A549 (cell line): ENCODE measurements around the gene LGI1. TPM values are rescaled to one million over a fixed set of nuclear protein-coding genes. Genes with fewer than 3 reads are reported as not detected.

ENCODE experiments used
- ATAC-seq, 2 experiments: fragments of 200-7000 bp in 1 of 2; fragments of >200 bp in 1 of 2; cut with Nextera tagmentation in 1 of 2; cut with Tn5 transposase in 1 of 2; 3 replicates each; pipeline versions ENCODE4 v1.8.0 to v1.9.1; 2018 to 2020; ENCODE audit warnings: mild to moderate bottlenecking in 1 of 2, moderate library complexity in 1 of 2
- CTCF ChIA-PET: fragments of 300-600 bp; sonication (Branson Sonifier 250); formaldehyde crosslinking; extraction: SDS; loops from one replicate; lab custom pipeline; 2021; ENCODE audit warnings: antibody characterized with exemption, inconsistent platforms; lab: Yijun Ruan, JAX
- POLR2A ChIA-PET: fragments of 350-600 bp; formaldehyde crosslinking; extraction: SDS; loops from one replicate; lab custom pipeline; 2021; ENCODE audit warnings: antibody characterized with exemption, inconsistent platforms; lab: Yijun Ruan, JAX
- DNase-seq, 2 experiments: peaks; one replicate each; pipeline versions ENCODE4 v3.0.0 to v3.0.0-alpha.2; 2011 to 2016; ENCODE audit warnings: low read depth in 1 of 2, low spot score in 1 of 2
- FAIRE-seq: peaks from 2 replicates; lab custom pipeline; 2011; peaks lifted over from hg19 to GRCh38; lab: Jason Lieb, UNC
- H3K27ac ChIP-seq, 2 experiments: fragments of >200 bp; sonication (Bioruptor Twin); formaldehyde crosslinking; 3 replicates each; pipeline ENCODE4 v1.5.1; 2016 to 2017
- H3K4me1 ChIP-seq: fragments of >200 bp; sonication (Bioruptor Twin); formaldehyde crosslinking; 3 replicates; pipeline ENCODE4 v1.6.1; 2016
- H3K4me2 ChIP-seq: fragments of >200 bp; sonication (Bioruptor Twin); formaldehyde crosslinking; 3 replicates; pipeline ENCODE4 v1.6.1; 2016
- H3K4me3 ChIP-seq: fragments of >200 bp; sonication (Bioruptor Twin); formaldehyde crosslinking; 3 replicates; pipeline ENCODE4 v1.5.1; 2016
- H3K9me3 ChIP-seq: fragments of >200 bp; sonication (Bioruptor Twin); formaldehyde crosslinking; 3 replicates; pipeline ENCODE4 v1.6.1; 2016
- BHLHE40 ChIP-seq: IDR thresholded peaks from 2 replicates; pipeline ENCODE4 v1.6.1; 2012; ENCODE audit warnings: low read depth, low read length, inconsistent platforms
- CEBPB ChIP-seq, 2 experiments: fragments of >200 bp in 1 of 2; sonication (Bioruptor Twin) in 1 of 2; formaldehyde crosslinking in 1 of 2; IDR thresholded peaks; 2 replicates each; pipeline ENCODE4 v1.6.1; 2012 to 2016
- CHD2 ChIP-seq: fragments of 150-350 bp; IDR thresholded peaks from 2 replicates; pipeline ENCODE4 v1.6.1; 2014; ENCODE audit warnings: low read length; ENCODE audit not compliant: partially characterized antibody
- EP300 ChIP-seq, 2 experiments: fragments of >200 bp; sonication (Bioruptor Twin); formaldehyde crosslinking; IDR thresholded peaks; 2 replicates in 1 of 2; 3 replicates in 1 of 2; pipeline ENCODE4 v1.6.1; 2016 to 2017
- ESRRA ChIP-seq: fragments of 150-350 bp; IDR thresholded peaks from 2 replicates; pipeline ENCODE4 v1.6.1; 2014; ENCODE audit warnings: mild to moderate bottlenecking, low read length, borderline replicate concordance
- FOSB ChIP-seq: fragments of 250-450 bp; sonication (Bioruptor Pico); IDR thresholded peaks from 2 replicates; pipeline ENCODE4 v1.5.0; 2020; ENCODE audit warnings: mild to moderate bottlenecking, moderate library complexity
- FOSL2 ChIP-seq, 2 experiments: fragments of 450-650 bp in 1 of 2; fragments of >200 bp in 1 of 2; sonication (Bioruptor Twin) in 1 of 2; formaldehyde crosslinking; IDR thresholded peaks; 2 replicates each; pipeline versions ENCODE4 v1.5.0 to v1.6.1; 2016 to 2020; ENCODE audit warnings: mild to moderate bottlenecking in 1 of 2, moderate library complexity in 1 of 2
- HEYL ChIP-seq: fragments of 250-450 bp; sonication (Bioruptor Pico); IDR thresholded peaks from 2 replicates; pipeline ENCODE4 v1.8.0; 2021; ENCODE audit warnings: mild to moderate bottlenecking, moderate library complexity
- HOXA7 ChIP-seq: fragments of 250-450 bp; sonication (Bioruptor Pico); IDR thresholded peaks from 2 replicates; pipeline ENCODE4 v1.5.0; 2020; ENCODE audit warnings: mild to moderate bottlenecking, moderate library complexity
- HOXB13 ChIP-seq: fragments of 250-450 bp; sonication (Bioruptor Pico); IDR thresholded peaks from 2 replicates; pipeline ENCODE4 v1.5.0; 2020; ENCODE audit warnings: low read depth, mild to moderate bottlenecking, moderate library complexity
- JUNB ChIP-seq: fragments of >200 bp; sonication (Bioruptor Twin); formaldehyde crosslinking; IDR thresholded peaks from 2 replicates; pipeline ENCODE4 v1.6.1; 2016
- KDM1A ChIP-seq: fragments of 200-600 bp; sonication (generic); IDR thresholded peaks from 2 replicates; pipeline ENCODE4 v1.6.1; 2016; ENCODE audit warnings: low read depth, mild to moderate bottlenecking
- KDM5A ChIP-seq: fragments of 200-600 bp; sonication (generic); IDR thresholded peaks from 2 replicates; pipeline ENCODE4 v1.6.1; 2016; ENCODE audit warnings: antibody characterized with exemption, mild to moderate bottlenecking
- MYC ChIP-seq: IDR thresholded peaks from 2 replicates; pipeline ENCODE4 v1.6.1; 2012; ENCODE audit warnings: mild to moderate bottlenecking, inconsistent platforms, low read length, improper control_type of control experiment, borderline replicate concordance
- NFE2L2 ChIP-seq: fragments of 150-350 bp; conservative IDR thresholded peaks from 2 replicates; pipeline ENCODE4 v1.6.1; 2014; ENCODE audit warnings: low read length
- POLR2A ChIP-seq: IDR thresholded peaks from 2 replicates; pipeline ENCODE4 v1.6.1; 2012; ENCODE audit warnings: mild to moderate bottlenecking, low read length
- POLR2AphosphoS2 ChIP-seq: conservative IDR thresholded peaks from 2 replicates; pipeline ENCODE4 v1.6.1; 2012; ENCODE audit warnings: low read length, improper control_type of control experiment, inconsistent platforms
- RARB ChIP-seq: fragments of 250-450 bp; sonication (Bioruptor Pico); IDR thresholded peaks from 2 replicates; pipeline ENCODE4 v1.8.0; 2021; ENCODE audit warnings: mild to moderate bottlenecking, moderate library complexity
- RCOR1 ChIP-seq: fragments of 150-350 bp; IDR thresholded peaks from 2 replicates; pipeline ENCODE4 v1.6.1; 2014; ENCODE audit warnings: antibody characterized with exemption, low read length, low read depth
- RNF2 ChIP-seq: fragments of 200-600 bp; sonication (generic); IDR thresholded peaks from 2 replicates; pipeline ENCODE4 v1.6.1; 2016; ENCODE audit warnings: low read depth, mild to moderate bottlenecking, antibody characterized with exemption, moderate library complexity, borderline replicate concordance
- SMC3 ChIP-seq: fragments of >200 bp; sonication (Bioruptor Twin); formaldehyde crosslinking; IDR thresholded peaks from 3 replicates; pipeline ENCODE4 v1.6.1; 2018; ENCODE audit warnings: inconsistent platforms
- TFCP2L1 ChIP-seq: fragments of 250-450 bp; sonication (Bioruptor Pico); IDR thresholded peaks from 2 replicates; pipeline ENCODE4 v1.5.0; 2021; ENCODE audit warnings: mild to moderate bottlenecking
- TP53 ChIP-seq: fragments of 250-450 bp; sonication (Bioruptor Pico); IDR thresholded peaks from 2 replicates; pipeline ENCODE4 v1.5.0; 2021; ENCODE audit warnings: mild to moderate bottlenecking, moderate library complexity
- ZFP36 ChIP-seq: fragments of 450-650 bp; IDR thresholded peaks from 2 replicates; pipeline ENCODE4 v1.6.1; 2014; ENCODE audit warnings: borderline replicate concordance; ENCODE audit not compliant: partially characterized antibody
- ZNF302 ChIP-seq: fragments of 250-450 bp; sonication (Bioruptor Pico); IDR thresholded peaks from 2 replicates; pipeline ENCODE4 v1.9.0; 2021; ENCODE audit warnings: inconsistent platforms, mild to moderate bottlenecking, moderate library complexity
- ZSCAN20 ChIP-seq: fragments of 250-450 bp; sonication (Bioruptor Pico); IDR thresholded peaks from 2 replicates; pipeline ENCODE4 v1.8.0; 2022; ENCODE audit warnings: mild to moderate bottlenecking, moderate library complexity
- WGBS: methylation state at CpG from one replicate; pipeline ENCODE4 v1.1.6; 2017; ENCODE audit errors: missing lambda C conversion rate; 5-methylcytosine and 5-hydroxymethylcytosine counted together
- polyA plus RNA-seq, 4 experiments: library from polyadenylated mRNA; depleted of rRNA in 3 of 4; stranded (reverse); fragments of >200 nt; fragmentation: RNase III in 1 of 4; extraction: RNeasy Plus Mini Kit Qiagen cat#74134 plus additional on column Dnase treatment in 1 of 4; gene quantifications; 2 replicates in 3 of 4; 3 replicates in 1 of 4; pipeline ENCODE4 v1.2.3, GENCODE V29; 2011 to 2017
- TF ChIP-seq, protein P1 (sequence below): fragments of 450-650 bp; IDR thresholded peaks from 2 replicates; pipeline ENCODE4 v1.6.1; 2014; ENCODE audit warnings: antibody characterized with exemption
- TF ChIP-seq, protein P2 (sequence below): IDR thresholded peaks from 2 replicates; pipeline ENCODE4 v1.6.1; 2012
- TF ChIP-seq, protein P3 (sequence below): IDR thresholded peaks from 2 replicates; pipeline ENCODE4 v1.6.1; 2012; ENCODE audit warnings: low read depth, borderline replicate concordance
- TF ChIP-seq, protein P4 (sequence below): fragments of 150-350 bp; IDR thresholded peaks from 2 replicates; pipeline ENCODE4 v1.6.1; 2014; ENCODE audit warnings: low read depth, mild to moderate bottlenecking, low read length
- TF ChIP-seq, protein P5 (sequence below): fragments of >200 bp; sonication (Bioruptor Twin); formaldehyde crosslinking; IDR thresholded peaks from 3 replicates; pipeline ENCODE4 v1.5.1; 2016
- TF ChIP-seq, protein P6 (sequence below): IDR thresholded peaks from 2 replicates; pipeline ENCODE4 v1.6.1; 2012
- TF ChIP-seq, protein P7 (sequence below): fragments of 250-450 bp; sonication (Bioruptor Pico); IDR thresholded peaks from 2 replicates; pipeline ENCODE4 v1.5.0; 2021; ENCODE audit warnings: mild to moderate bottlenecking, moderate library complexity, borderline replicate concordance

LGI1 gene
- polyA plus RNA-seq, 2 of the 4 experiments (the other 2 are of a cell fraction), result not detected

DNA sequence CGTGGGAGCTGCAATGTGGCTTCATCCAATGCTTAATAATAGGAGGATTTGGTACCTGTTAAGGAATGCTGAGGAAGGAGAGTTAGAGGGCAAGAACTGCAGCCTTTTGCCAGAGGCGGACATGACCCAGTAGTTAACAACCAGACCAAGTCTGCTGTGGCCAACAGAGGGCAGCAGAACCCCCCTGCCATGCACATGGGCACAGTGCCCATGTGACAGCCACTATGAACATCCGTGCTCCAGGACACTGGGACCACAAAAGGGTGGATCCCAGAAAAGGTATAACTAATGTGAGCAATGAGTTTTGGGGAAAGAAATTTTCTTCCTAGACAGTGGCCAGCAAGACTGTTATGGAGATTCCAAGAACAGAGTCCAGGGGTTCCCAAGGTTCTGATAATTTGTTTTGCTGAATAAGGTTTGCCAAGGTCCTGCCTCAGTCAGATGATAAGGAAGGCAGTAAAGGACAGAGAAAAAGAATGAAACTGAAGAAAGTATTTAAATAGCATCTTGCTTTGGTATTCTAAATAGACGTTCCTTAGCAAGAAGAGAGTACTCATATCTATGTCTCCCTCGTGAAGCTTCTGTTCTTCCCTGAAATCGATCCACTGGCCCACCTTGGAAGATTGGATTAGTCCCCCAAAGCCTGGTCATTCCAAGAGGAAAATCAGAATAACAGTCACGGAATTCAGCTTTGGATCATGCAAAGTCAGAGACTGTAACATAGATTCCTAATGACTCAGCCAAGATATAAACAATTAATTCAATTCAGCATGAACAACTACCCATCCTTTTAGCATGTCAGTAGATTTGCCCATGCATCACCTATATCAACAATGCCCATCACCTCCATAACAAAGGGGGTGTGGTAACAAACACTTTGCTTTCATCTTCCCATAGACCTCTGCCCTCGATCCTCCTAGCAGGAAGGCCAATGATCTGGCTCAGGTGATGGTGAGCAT, 56.0 kb downstream of the LGI1 start:
- no peak for FAIRE-seq
- CTCF ChIA-PET, result interaction anchor here (0.7 to 4.4 kb wide), 17 partner anchors 10 to 1786 kb away, joined by 3 to 65 read pairs (median 3); partner anchors contain the start of gene FRA10AC1
- Histone ChIP-seq H3K27ac (no peak overlapping the region), H3K4me2 (0 out of 3 replicates have a peak overlapping the region, but pooled peaks have one; percentile 9), H3K4me3 (no peak overlapping the region), H3K4me1 (peaks cover 8% of the 10 kb centered on the region), H3K9me3 (no peaks in the 10 kb centered on the region)
- peak; percentile 44 to 75 for DNase-seq
- peak; percentile 92 to 95 for ATAC-seq
- POLR2A ChIA-PET, result interaction anchor here (0.6 kb wide), 1 partner anchor 125 kb away, joined by 10 read pairs; no protein-coding TSS in a partner anchor
- 53% methylated on average over 8 of the region's 8 CpGs for WGBS
- TF ChIP-seq CEBPB (IDR thresholded peaks at IDR 0.05) (no peak), HOXA7 (no peak), TFCP2L1 (CRISPR knock-in tag) (no peak), SMC3 (peak; percentile 53), HOXB13 (no peak), FOSL2 (IDR thresholded peaks at IDR 0.05) (no peak), FOSL2 (CRISPR knock-in tag; IDR thresholded peaks at IDR 0.05) (no peak), FOSB (CRISPR knock-in tag) (no peak), POLR2AphosphoS2 (no peak), ZSCAN20 (no peak), TP53 (CRISPR knock-in tag) (no peak), BHLHE40 (no peak), ZNF302 (CRISPR knock-in tag) (no peak), RCOR1 (no peak), CHD2 (no peak), NFE2L2 (no peak), HEYL (CRISPR knock-in tag) (no peak), ZFP36 (no peak), ESRRA (peak; percentile 45; the same call in 1 of the 2 replicates), KDM1A (no peak), POLR2A (no peak), MYC (peak; percentile 68; the same call in 1 of the 2 replicates), EP300 (IDR thresholded peaks at IDR 0.05) (no peak), RARB (CRISPR knock-in tag) (no peak), KDM5A (no peak), JUNB (no peak), RNF2 (no peak)
- TF ChIP-seq, protein P1, sequence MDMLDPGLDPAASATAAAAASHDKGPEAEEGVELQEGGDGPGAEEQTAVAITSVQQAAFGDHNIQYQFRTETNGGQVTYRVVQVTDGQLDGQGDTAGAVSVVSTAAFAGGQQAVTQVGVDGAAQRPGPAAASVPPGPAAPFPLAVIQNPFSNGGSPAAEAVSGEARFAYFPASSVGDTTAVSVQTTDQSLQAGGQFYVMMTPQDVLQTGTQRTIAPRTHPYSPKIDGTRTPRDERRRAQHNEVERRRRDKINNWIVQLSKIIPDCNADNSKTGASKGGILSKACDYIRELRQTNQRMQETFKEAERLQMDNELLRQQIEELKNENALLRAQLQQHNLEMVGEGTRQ, result peak; percentile 66; the same call in 1 of the 2 replicates
- TF ChIP-seq, protein P2, sequence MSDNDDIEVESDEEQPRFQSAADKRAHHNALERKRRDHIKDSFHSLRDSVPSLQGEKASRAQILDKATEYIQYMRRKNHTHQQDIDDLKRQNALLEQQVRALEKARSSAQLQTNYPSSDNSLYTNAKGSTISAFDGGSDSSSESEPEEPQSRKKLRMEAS, result peak; percentile 85
- TF ChIP-seq, protein P3, sequence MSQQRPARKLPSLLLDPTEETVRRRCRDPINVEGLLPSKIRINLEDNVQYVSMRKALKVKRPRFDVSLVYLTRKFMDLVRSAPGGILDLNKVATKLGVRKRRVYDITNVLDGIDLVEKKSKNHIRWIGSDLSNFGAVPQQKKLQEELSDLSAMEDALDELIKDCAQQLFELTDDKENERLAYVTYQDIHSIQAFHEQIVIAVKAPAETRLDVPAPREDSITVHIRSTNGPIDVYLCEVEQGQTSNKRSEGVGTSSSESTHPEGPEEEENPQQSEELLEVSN, result no peak
- TF ChIP-seq, protein P4, sequence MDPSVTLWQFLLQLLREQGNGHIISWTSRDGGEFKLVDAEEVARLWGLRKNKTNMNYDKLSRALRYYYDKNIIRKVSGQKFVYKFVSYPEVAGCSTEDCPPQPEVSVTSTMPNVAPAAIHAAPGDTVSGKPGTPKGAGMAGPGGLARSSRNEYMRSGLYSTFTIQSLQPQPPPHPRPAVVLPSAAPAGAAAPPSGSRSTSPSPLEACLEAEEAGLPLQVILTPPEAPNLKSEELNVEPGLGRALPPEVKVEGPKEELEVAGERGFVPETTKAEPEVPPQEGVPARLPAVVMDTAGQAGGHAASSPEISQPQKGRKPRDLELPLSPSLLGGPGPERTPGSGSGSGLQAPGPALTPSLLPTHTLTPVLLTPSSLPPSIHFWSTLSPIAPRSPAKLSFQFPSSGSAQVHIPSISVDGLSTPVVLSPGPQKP, result no peak
- TF ChIP-seq, protein P5, sequence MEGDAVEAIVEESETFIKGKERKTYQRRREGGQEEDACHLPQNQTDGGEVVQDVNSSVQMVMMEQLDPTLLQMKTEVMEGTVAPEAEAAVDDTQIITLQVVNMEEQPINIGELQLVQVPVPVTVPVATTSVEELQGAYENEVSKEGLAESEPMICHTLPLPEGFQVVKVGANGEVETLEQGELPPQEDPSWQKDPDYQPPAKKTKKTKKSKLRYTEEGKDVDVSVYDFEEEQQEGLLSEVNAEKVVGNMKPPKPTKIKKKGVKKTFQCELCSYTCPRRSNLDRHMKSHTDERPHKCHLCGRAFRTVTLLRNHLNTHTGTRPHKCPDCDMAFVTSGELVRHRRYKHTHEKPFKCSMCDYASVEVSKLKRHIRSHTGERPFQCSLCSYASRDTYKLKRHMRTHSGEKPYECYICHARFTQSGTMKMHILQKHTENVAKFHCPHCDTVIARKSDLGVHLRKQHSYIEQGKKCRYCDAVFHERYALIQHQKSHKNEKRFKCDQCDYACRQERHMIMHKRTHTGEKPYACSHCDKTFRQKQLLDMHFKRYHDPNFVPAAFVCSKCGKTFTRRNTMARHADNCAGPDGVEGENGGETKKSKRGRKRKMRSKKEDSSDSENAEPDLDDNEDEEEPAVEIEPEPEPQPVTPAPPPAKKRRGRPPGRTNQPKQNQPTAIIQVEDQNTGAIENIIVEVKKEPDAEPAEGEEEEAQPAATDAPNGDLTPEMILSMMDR, result peak; percentile 78
- TF ChIP-seq, protein P6, sequence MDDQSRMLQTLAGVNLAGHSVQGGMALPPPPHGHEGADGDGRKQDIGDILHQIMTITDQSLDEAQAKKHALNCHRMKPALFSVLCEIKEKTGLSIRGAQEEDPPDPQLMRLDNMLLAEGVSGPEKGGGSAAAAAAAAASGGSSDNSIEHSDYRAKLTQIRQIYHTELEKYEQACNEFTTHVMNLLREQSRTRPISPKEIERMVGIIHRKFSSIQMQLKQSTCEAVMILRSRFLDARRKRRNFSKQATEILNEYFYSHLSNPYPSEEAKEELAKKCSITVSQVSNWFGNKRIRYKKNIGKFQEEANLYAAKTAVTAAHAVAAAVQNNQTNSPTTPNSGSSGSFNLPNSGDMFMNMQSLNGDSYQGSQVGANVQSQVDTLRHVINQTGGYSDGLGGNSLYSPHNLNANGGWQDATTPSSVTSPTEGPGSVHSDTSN, result no peak
- TF ChIP-seq, protein P7, sequence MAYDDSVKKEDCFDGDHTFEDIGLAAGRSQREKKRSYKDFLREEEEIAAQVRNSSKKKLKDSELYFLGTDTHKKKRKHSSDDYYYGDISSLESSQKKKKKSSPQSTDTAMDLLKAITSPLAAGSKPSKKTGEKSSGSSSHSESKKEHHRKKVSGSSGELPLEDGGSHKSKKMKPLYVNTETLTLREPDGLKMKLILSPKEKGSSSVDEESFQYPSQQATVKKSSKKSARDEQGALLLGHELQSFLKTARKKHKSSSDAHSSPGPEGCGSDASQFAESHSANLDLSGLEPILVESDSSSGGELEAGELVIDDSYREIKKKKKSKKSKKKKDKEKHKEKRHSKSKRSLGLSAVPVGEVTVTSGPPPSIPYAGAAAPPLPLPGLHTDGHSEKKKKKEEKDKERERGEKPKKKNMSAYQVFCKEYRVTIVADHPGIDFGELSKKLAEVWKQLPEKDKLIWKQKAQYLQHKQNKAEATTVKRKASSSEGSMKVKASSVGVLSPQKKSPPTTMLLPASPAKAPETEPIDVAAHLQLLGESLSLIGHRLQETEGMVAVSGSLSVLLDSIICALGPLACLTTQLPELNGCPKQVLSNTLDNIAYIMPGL (CRISPR knock-in tag), result no peak
